HCT116 (cell line): ENCODE data around the gene RAVER1. TPM values are rescaled to one million over a fixed set of nuclear protein-coding genes. Genes with fewer than 3 reads are reported as not detected.

Experiments
- ATAC-seq: fragments of 200-7000 bp; cut with Tn5 transposase; 2 replicates; pipeline ENCODE4 v1.9.1; 2020; ENCODE audit warnings: mild to moderate bottlenecking, moderate library complexity
- BruUV-seq: library from RNA; stranded (reverse); fragments of 400-500 nt; replicated peaks from 2 replicates; lab custom pipeline; 2021; lab: Mats Ljungman, UMichigan
- CTCF ChIA-PET: fragments of 300-600 bp; sonication (Branson Sonifier 250); formaldehyde crosslinking; loops from one replicate; lab custom pipeline; 2021; ENCODE audit warnings: antibody characterized with exemption; lab: Charles Lee
- POLR2A ChIA-PET: fragments of 300-600, 350-600 bp; sonication (Branson Sonifier 250); formaldehyde crosslinking; loops from one replicate; lab custom pipeline; 2021; ENCODE audit warnings: antibody characterized with exemption; lab: Charles Lee
- RAD21 ChIA-PET, 2 experiments: fragments of 300-600 bp; sonication (Branson Sonifier 250); formaldehyde crosslinking; loops; one replicate each; lab custom pipeline; 2023; ENCODE audit warnings: low total read pairs in 2 of 2; ENCODE audit not compliant: uncharacterized antibody in 2 of 2, unreplicated experiment in 2 of 2, low non-redundant PET in 1 of 2; lab: Charles Lee
- DNase-seq: peaks from one replicate; pipeline ENCODE4 v3.0.0-alpha.2; 2010; ENCODE audit warnings: low read depth, low spot score
- H2AFZ ChIP-seq: fragments of 200-600 bp; shearing (Covaris generic), sonication (generic); 2 replicates; pipeline ENCODE4 v1.6.1; 2017; ENCODE audit warnings: low read depth, mixed run types, mixed read lengths, antibody characterized with exemption, low read length; ENCODE audit not compliant: poor library complexity, severe bottlenecking
- H3K27ac ChIP-seq: 2 replicates; pipeline ENCODE4 v1.5.1; 2012; ENCODE audit warnings: low read depth, low read length
- H3K27me3 ChIP-seq: fragments of 200-600 bp; sonication (generic); 2 replicates; pipeline ENCODE4 v1.6.1; 2016; ENCODE audit warnings: mixed run types, low read length, mixed read lengths; ENCODE audit not compliant: insufficient read depth
- H3K36me3 ChIP-seq, 2 experiments: fragments of 200-500 bp in 1 of 2; fragments of 200-600 bp in 1 of 2; sonication (Bioruptor generic) in 1 of 2; sonication (generic) in 1 of 2; 2 replicates each; pipeline versions ENCODE4 v1.5.1 to v1.6.1; 2014 to 2016; ENCODE audit warnings: low read length in 2 of 2, inconsistent platforms in 1 of 2, mixed read lengths in 1 of 2, mixed run types in 1 of 2; ENCODE audit not compliant: insufficient read depth in 2 of 2, control insufficient read depth in 1 of 2
- H3K4me1 ChIP-seq, 2 experiments: fragments of 200-600 bp in 1 of 2; sonication (generic) in 1 of 2; 2 replicates each; pipeline versions ENCODE4 v1.5.1 to v1.6.1; 2012 to 2017; ENCODE audit warnings: low read length in 2 of 2, inconsistent platforms in 1 of 2, mild to moderate bottlenecking in 1 of 2, mixed read lengths in 1 of 2, mixed run types in 1 of 2, moderate library complexity in 1 of 2; ENCODE audit not compliant: insufficient read depth in 2 of 2, control insufficient read depth in 1 of 2
- H3K4me2 ChIP-seq: fragments of 200-600 bp; sonication (generic); 2 replicates; pipeline ENCODE4 v1.6.1; 2017; ENCODE audit warnings: mixed run types, low read length, mixed read lengths
- H3K4me3 ChIP-seq, 2 experiments: fragments of 200-600 bp in 1 of 2; sonication (generic) in 1 of 2; replicated peaks in 1 of 2; 2 replicates each; pipeline ENCODE4 v1.5.1; 2011 to 2016; ENCODE audit warnings: low read length in 2 of 2, control low read depth in 1 of 2, low read depth in 1 of 2, mild to moderate bottlenecking in 1 of 2, mixed read lengths in 1 of 2, mixed run types in 1 of 2
- H3K79me2 ChIP-seq: fragments of 200-600 bp; sonication (generic); 2 replicates; pipeline ENCODE4 v1.6.1; 2017; ENCODE audit warnings: mild to moderate bottlenecking, mixed run types, low read length, moderate library complexity, mixed read lengths; ENCODE audit not compliant: insufficient read depth
- H3K9ac ChIP-seq: fragments of 200-600 bp; sonication (generic); 2 replicates; pipeline ENCODE4 v1.6.1; 2016; ENCODE audit warnings: low read length, mixed read lengths
- H3K9me2 ChIP-seq: fragments of 200-600 bp; sonication (generic), shearing (Covaris generic); 2 replicates; pipeline ENCODE4 v1.6.1; 2017; ENCODE audit warnings: mixed run types, mild to moderate bottlenecking, moderate library complexity; ENCODE audit not compliant: insufficient read depth
- H3K9me3 ChIP-seq, 2 experiments: fragments of 200-500 bp in 1 of 2; fragments of 200-600 bp in 1 of 2; sonication (Bioruptor generic) in 1 of 2; sonication (generic) in 1 of 2; 2 replicates each; pipeline ENCODE4 v1.6.1; 2014 to 2017; ENCODE audit warnings: low read length in 2 of 2, mixed read lengths in 2 of 2, inconsistent platforms in 1 of 2, low read depth in 1 of 2, mild to moderate bottlenecking in 1 of 2, mixed run types in 1 of 2, moderate library complexity in 1 of 2; ENCODE audit not compliant: control insufficient read depth in 1 of 2, insufficient read depth in 1 of 2
- H4K20me1 ChIP-seq: fragments of 200-600 bp; sonication (generic), shearing (Covaris generic); 2 replicates; pipeline ENCODE4 v1.6.1; 2017; ENCODE audit warnings: mixed run types, mild to moderate bottlenecking, moderate library complexity; ENCODE audit not compliant: insufficient read depth
- CBX3 ChIP-seq: IDR thresholded peaks from 2 replicates; pipeline ENCODE4 v1.6.1; 2012; ENCODE audit warnings: low read depth
- CTCF ChIP-seq, 3 experiments: fragments of 200-600 bp in 1 of 3; sonication (generic) in 1 of 3; IDR thresholded peaks in 2 of 3; conservative IDR thresholded peaks in 1 of 3; 2 replicates each; pipeline ENCODE4 v1.5.1; 2012 to 2017; ENCODE audit warnings: low read depth in 2 of 3, low read length in 2 of 3, antibody characterized with exemption in 1 of 3, borderline replicate concordance in 1 of 3, control low read depth in 1 of 3, mild to moderate bottlenecking in 1 of 3, mixed read lengths in 1 of 3, mixed run types in 1 of 3, moderate library complexity in 1 of 3; ENCODE audit not compliant: insufficient read depth in 1 of 3
- EZH2 ChIP-seq: fragments of 200-600 bp; sonication (generic); IDR thresholded peaks from 2 replicates; pipeline ENCODE4 v1.6.1; 2017; ENCODE audit warnings: antibody characterized with exemption, mixed run types
- EZH2phosphoT487 ChIP-seq: fragments of 200-600 bp; IDR thresholded peaks from 2 replicates; pipeline ENCODE4 v1.6.1; 2018; ENCODE audit warnings: antibody characterized with exemption, borderline replicate concordance
- FOSL1 ChIP-seq: IDR thresholded peaks from 2 replicates; pipeline ENCODE4 v1.6.1; 2012; ENCODE audit warnings: low read depth
- POLR2A ChIP-seq: IDR thresholded peaks from 2 replicates; pipeline ENCODE4 v1.7.0; 2011; ENCODE audit warnings: borderline replicate concordance; ENCODE audit not compliant: insufficient read depth, insufficient read length; ENCODE audit errors: extremely low read depth
- POLR2AphosphoS5 ChIP-seq: IDR thresholded peaks from 2 replicates; pipeline ENCODE4 v1.6.1; 2011; ENCODE audit warnings: mild to moderate bottlenecking, low read depth, low read length, moderate library complexity
- RAD21 ChIP-seq: IDR thresholded peaks from 2 replicates; pipeline ENCODE4 v1.6.1; 2012; ENCODE audit warnings: low read depth, mild to moderate bottlenecking
- REST ChIP-seq: IDR thresholded peaks from 2 replicates; pipeline ENCODE4 v1.6.1; 2012; ENCODE audit warnings: low read depth
- SIN3A ChIP-seq: IDR thresholded peaks from 2 replicates; pipeline ENCODE4 v1.6.1; 2012; ENCODE audit warnings: low read depth
- ZFX ChIP-seq: fragments of 450-650 bp; IDR thresholded peaks from 2 replicates; pipeline ENCODE4 v1.6.1; 2017
- intact Hi-C: fragments of 100-400 bp; cut with micrococcal nuclease; formaldehyde crosslinking; loops from 2 replicates; pipeline ENCODE4 v1.10.0; 2022
- total RNA-seq: library from RNA; stranded (reverse); gene quantifications from one replicate; pipeline ENCODE4 v1.2.1, GENCODE V29; 2021; ENCODE audit not compliant: unreplicated experiment

RAVER1 gene
- total RNA-seq, 1 experiment from 2014 or later = 71.0 TPM

DNA sequence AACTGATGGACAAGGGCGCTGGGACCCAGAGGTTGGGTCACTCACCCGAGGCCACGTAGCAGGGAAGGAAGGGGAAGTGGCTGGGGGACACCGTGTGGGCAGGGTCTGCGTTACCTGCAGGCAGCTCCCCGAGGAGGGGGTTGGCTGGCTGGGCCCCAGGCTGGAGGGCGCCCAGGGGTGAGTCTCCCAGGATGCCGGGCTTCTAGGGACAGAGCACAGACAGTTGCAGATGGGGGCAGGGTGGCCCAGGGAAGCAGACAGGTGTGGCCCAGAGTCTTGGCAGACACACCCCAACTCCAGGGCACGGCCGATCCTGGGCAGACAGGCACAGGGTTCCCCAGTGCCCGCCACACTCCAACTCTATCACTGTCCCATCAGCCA, 11.9 kb downstream of the RAVER1 start:
- Histone ChIP-seq H3K9me2 (no peaks in the 10 kb centered on the region), H3K9ac (no peak overlapping the region), H3K4me3 (no peak overlapping the region), H3K4me2 (no peak overlapping the region), H3K36me3 (peaks cover 20 to 30% of the 10 kb centered on the region in 2 experiments; a peak in 3 of 4 replicates), H3K79me2 (no peaks in the 10 kb centered on the region; the same call in 1 of the 2 replicates), H3K27me3 (no peaks in the 10 kb centered on the region), H3K27ac (no peak overlapping the region), H3K4me1 (peaks cover 0 to 4% of the 10 kb centered on the region in 2 experiments; a peak in 2 of 4 replicates), H3K9me3 (no peaks in the 10 kb centered on the region), H4K20me1 (no peaks in the 10 kb centered on the region), H2AFZ (no peak overlapping the region)
- TF ChIP-seq POLR2A = no peak
- no peak for TF ChIP-seq EZH2
- no peak for TF ChIP-seq CBX3
- TF ChIP-seq FOSL1 = no peak
- no peak for TF ChIP-seq SIN3A
- intact Hi-C loops = no loop called here
- ChIA-PET CTCF (no interaction called here), RAD21 (no interaction called here), POLR2A (no interaction called here)
- BruUV-seq = no TSS peak
- DNase-seq (no peak), ATAC-seq (no peak)

DNA sequence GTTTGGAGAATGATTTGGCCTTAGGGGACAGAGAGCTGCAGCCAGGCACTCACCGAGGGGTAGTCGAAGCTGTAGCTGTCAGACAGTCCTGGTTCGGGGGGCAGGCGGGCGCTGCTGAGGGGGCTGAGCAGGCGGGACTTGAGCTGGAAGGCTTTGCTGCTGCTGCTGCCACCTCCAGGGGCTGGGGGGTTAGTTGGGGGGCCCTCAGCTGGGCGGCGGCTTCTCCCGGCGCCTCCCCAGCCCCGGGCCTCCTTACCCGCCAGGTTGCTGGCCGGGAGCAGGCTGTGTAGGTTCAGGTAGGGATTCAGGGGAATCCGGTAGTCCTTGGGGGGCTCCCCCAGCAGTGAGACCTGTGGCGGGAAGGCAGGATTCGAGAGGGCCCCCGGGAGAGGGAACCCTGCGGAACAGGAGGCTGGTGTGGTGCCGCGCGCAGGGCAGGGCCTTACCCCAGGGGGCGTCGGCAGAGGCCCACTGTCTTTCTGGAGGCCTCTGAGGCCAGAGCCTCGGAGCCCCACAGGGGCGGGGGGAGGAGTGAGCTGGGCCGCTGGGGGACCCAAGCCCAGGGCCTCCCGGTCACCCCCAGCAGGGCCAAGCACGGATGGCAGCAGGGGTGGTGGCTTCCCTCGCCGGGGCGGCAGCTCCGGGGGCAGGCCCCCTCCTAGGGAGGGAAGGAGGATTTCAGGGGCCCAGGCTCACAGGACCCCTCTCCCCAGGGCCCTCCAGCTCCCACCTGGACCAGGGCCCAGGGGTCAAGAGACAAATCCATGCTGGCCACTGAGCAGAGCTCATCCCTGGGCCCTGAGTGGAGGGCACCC, 12.5 kb downstream of the RAVER1 start:
- BruUV-seq = no TSS peak
- Histone ChIP-seq H3K9me3 (no peaks in the 10 kb centered on the region), H3K9ac (no peak overlapping the region), H2AFZ (no peak overlapping the region), H3K4me1 (peaks cover 0 to 10% of the 10 kb centered on the region in 2 experiments; a peak in 2 of 4 replicates), H3K9me2 (no peaks in the 10 kb centered on the region), H3K79me2 (no peaks in the 10 kb centered on the region; the same call in 1 of the 2 replicates), H3K36me3 (peaks cover 16 to 33% of the 10 kb centered on the region in 2 experiments; a peak in 3 of 4 replicates), H3K27ac (no peak overlapping the region), H3K4me3 (no peak overlapping the region), H3K4me2 (no peak overlapping the region), H3K27me3 (no peaks in the 10 kb centered on the region), H4K20me1 (no peaks in the 10 kb centered on the region)
- DNase-seq (no peak), ATAC-seq (no peak)
- intact Hi-C loops = no loop called here
- CTCF ChIA-PET = no interaction called here
- RAD21 ChIA-PET = no interaction called here
- POLR2A ChIA-PET = no interaction called here
- TF ChIP-seq CTCF (IDR thresholded peaks at IDR 0.05 in 2 of 3, conservative IDR thresholded peaks at IDR 0.05 in 1 of 3; ENCODE audit: borderline replicate concordance in 1 of 3, insufficient read depth in 1 of 3, low read depth in 2 of 3, low read length in 2 of 3) = no peak
- TF ChIP-seq POLR2AphosphoS5 = no peak
- no peak for TF ChIP-seq EZH2phosphoT487
- no peak for TF ChIP-seq REST
- no peak for TF ChIP-seq ZFX
- no peak for TF ChIP-seq FOSL1
- no peak for TF ChIP-seq RAD21
